Ammon's horn (tissue), 1 donor: ENCODE results near the gene TAGLN3.
"Not testable (repeated sequence)": the region's sequence is repeated elsewhere in the genome, so short reads cannot be mapped to it uniquely, and the experiment has no call there.

ENCODE experiments used
- DNase-seq: peaks from one replicate; pipeline ENCODE4 v3.0.0-alpha.2; 2016; ENCODE audit warnings: low spot score

TAGLN3 gene

GRCh38 chr3:112010636-112011035 is 11.9 kb downstream of the TAGLN3 start:
- no peak for DNase-seq

- no peak for DNase-seq
These were observed 12.7 kb downstream of the TAGLN3 start for GRCh38 chr3:112011376-112011940.

DNA sequence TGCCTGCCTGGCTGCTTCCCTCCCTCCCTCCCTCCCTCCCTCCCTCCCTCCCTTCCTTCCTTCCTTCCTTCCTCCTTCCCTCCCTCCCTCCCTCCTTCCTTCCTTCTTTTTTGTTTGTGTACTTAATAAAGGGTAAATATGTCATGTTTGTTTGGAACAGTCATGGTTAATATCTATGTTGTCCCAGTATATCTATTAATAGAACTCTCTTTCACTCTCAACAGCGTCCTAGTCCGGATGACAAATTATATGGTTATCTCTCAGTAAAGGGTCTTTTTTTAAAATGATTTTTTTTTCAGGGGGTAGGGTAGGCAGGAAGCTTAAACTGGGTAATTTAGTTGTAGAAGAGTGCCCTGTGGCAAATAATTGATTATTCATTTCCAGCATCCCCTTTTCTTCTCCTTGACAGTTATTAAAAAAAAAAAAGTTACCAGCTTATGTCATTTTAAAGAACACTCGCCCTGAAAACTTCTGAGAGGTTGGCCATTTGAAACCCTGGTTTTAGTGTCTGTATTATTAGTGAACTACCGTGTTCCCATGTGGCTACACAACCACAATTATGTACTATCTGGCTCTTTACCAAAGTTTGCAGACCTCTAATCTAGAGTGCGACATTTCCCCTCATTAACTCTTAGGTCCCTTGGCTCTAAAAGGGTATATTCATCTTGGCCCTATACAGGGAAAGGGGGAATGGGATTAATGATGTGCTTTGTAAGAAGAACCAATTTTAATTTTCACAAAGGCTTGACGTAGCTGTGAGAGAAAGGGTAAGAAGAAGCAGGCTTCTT is 13.7 kb downstream of the TAGLN3 start:
- no peak for DNase-seq

- DNase-seq: peak; percentile 89
These were observed 14.5 kb downstream of the TAGLN3 start for GRCh38 chr3:112013058-112013783.

- DNase-seq: no peak
These were observed 15.0 kb downstream of the TAGLN3 start for GRCh38 chr3:112013784-112014143.

GRCh38 chr3:112017091-112017490 is 18.4 kb downstream of the TAGLN3 start:
- DNase-seq: no peak

DNA sequence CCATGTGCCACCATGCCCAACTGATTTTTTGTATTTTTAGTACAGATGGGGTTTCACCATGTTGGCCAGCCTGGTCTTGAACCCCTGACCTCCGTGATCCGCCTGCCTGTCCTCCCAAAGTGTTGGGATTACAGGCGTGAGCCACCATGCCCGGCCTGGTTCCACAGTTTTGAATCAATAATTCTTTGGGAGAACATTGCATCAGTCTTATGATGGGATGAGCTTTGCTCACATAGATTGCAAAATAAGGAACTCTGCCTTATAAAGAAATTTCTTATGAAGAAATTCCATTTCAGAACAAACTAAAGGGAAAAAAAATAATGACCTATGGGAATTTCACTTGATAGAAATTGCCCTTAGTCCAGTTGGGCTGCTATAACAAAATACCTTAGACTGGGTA is 20.0 kb downstream of the TAGLN3 start:
- no peak for DNase-seq

GRCh38 chr3:112019716-112020115 is 21.0 kb downstream of the TAGLN3 start:
- no peak for DNase-seq

GRCh38 chr3:112020674-112021085 is 22.0 kb downstream of the TAGLN3 start:
- DNase-seq: no peak

DNA sequence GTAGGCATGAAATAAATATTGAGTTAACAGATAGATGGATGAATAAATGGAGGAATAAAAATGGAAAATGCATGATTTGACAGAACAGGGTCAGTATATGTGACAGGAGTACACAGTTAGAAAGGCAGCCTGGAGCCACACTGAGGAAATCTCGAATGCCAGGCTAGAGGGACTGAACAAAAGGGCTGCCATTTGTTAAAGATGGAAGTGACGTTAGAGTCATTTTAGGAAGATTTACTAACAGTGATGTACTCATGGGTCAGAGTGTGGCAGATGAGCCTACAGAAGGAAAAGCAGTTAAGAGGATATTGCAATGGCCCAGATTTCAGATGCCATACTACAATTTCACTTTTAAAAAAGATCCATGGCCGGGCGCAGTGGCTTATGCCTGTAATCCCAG is 28.4 kb downstream of the TAGLN3 start:
- no peak for DNase-seq

- DNase-seq: no peak
These were observed 29.1 kb downstream of the TAGLN3 start for GRCh38 chr3:112027826-112028225.

GRCh38 chr3:112030901-112031300 is 32.2 kb downstream of the TAGLN3 start:
- DNase-seq: no peak

GRCh38 chr3:112032098-112032731 is 33.5 kb downstream of the TAGLN3 start:
- DNase-seq: no peak

- no peak for DNase-seq
These were observed 35.7 kb downstream of the TAGLN3 start, which contains the start of gene TMPRSS7 for GRCh38 chr3:112034436-112034835. TSS of gene TMPRSS7 (plus strand) at chr3:112034736. CDS start at chr3:112034846, 110 bp downstream.

DNA sequence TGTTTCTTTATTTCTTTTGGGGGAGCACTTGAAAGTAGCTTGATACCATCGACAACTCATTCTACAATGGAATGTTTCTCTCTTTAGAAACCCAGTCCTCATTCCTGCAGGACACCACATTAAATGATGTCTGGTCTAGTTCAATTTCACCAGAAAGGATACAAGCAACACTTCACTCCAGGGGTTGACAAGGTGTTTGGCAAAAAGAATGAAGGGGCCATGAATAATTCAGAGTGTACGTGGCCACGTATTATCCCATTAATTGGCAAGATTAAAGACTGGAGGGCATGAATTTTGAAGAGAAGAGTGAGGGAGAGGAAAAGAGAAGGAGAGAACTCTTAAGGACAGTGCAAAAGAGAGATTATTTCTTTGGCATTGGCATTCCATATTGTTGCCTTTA is 36.5 kb downstream of the TAGLN3 start:
- no peak for DNase-seq

DNA sequence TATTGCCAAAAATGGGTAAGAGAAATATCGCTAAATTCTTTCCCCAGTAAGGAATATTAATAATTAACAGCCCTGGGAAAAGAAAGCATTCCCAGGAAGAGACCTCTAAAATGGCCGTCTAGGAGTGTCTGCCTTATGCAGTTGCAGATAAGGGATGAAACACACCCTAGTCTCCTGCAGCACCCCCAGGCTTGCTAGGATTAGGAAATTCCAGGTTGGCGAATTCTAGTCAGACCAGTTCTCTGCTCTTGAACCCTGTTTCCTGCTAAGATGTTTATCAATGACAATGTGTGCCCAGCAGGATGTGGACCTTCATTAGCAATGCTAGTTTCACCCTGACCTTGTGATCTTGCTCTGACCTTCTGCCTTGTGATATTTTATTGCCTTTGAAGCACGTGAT is 38.5 kb downstream of the TAGLN3 start:
- not testable (repeated sequence) for DNase-seq

- peak; percentile 53 for DNase-seq
These were observed 40.1 kb downstream of the TAGLN3 start for GRCh38 chr3:112038863-112039262.

DNA sequence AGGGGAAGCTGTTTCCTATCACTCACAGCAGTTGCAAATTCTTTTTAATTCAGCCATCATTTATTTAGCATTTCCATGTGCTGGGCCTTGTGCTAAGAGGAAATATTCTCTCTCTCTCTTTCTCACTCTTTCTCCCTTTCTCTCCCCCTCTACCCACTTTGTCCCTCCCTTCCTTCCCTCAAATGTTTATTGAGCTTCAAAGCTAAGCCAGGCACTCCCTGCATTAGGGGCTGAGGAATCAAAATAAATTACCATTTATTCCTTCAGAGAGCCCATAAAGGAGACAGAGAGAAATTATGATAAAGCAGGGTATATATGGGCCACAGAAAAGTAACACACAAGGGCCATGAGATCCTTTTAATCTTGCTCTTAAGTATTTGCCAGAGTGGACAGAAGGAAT is 42.6 kb downstream of the TAGLN3 start:
- DNase-seq: no peak

DNA sequence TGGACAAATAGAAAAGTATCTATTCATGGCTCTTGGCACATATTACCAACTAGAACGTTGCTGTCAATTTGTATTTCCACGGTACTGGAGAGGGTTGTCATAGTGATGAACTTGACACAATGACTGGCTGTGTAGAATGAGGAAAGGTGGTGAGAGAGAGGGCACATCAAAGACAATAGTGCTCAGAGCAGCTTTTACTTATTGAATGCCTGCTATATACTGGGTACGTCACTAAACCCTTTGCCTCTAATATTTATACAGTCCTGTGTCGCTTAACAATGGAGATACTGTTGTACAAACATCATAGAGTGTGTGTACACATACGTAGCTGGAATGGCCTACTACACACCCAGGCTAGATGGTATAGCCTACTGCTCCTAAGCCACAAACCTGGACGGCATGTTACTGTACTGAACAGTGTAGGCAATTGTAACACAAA is 44.1 kb downstream of the TAGLN3 start:
- DNase-seq: no peak

- DNase-seq: peak; percentile 86
These were observed 45.0 kb downstream of the TAGLN3 start for GRCh38 chr3:112043621-112044201.

DNA sequence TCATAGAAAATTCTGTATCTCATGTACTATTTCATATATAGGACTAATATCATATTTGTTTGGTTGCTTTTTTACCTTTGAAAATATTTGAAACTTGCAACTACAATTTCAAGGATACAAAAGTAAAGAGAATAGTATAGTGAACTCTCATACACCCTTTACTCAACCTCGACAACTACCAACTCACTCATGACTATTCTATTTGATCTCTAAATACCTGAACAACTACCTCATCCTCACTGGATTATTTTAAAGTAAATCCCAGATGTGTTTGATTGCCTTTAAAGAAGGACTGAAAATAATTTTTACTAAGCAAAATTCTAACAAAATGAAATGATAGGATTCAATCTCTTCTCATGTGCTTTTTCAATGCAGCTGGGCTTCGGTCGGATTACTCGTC is 47.9 kb downstream of the TAGLN3 start:
- DNase-seq: no peak

GRCh38 chr3:112047264-112047663 is 48.5 kb downstream of the TAGLN3 start:
- no peak for DNase-seq
